GM19238 (cell line): ENCODE measurements around the gene PDE1C.

Source experiments
- DNase-seq: peaks from one replicate; pipeline ENCODE4 v3.0.0; 2011; ENCODE audit warnings: low spot score; ENCODE audit not compliant: insufficient read length

The PDE1C gene

DNA sequence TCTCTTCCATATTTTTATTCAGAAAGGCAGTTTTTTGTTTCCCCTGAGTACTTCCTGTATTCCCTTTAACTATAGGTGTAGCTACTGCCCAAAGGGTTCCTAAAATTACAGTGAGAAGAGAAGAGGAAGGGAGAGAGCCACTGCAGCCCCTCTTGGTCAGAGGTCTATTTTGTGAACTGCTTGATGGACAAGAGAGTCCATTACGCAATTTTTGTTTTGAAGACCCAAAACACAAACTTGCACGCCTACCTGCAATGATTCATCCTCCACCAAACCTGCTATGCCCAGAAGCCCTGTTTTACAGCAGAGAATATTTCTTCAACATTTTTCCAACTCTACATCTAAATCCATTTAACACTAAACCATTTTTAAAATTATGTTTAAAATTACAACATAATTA, 75.1 kb downstream of the PDE1C start:
- DNase-seq = no peak

DNA sequence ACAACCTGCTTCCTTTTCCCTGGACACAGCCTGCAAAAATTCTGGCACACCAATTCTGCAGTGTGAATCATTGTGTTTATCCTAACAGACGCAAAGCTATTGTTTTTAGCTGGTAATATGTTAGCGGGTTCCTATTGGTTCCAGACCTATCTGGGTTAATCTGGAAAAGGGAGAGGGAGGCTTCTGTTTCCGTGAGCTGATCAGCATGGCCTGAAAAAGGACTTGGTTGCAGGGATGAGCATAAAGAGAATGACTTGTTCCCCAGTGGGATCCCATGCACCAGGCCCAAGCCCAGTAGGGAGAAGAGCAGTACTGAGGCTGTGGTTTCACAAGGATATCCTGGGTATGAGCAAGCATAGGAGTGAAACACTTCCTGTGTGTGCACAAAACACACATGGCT, 78.4 kb downstream of the PDE1C start:
- DNase-seq = no peak

DNA sequence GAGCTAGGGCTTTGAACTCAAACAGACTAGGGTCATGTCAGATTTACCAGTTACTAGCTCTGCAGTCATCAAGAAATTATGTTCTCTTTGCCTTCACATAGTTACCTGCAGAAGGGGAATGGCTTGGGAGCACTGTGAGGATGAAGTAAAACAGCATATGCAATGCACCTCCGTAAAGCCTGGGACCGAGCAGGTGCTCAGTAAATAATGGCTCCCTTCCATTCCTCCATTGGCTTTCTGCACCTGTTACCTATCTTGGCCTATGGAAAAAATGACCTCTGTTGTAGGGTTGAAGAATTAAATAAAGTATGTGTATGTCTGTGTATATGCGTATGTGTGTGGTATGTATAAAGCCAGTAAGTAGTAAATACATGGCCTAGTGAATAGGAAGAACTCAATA, 78.8 kb downstream of the PDE1C start:
- DNase-seq = no peak

DNA sequence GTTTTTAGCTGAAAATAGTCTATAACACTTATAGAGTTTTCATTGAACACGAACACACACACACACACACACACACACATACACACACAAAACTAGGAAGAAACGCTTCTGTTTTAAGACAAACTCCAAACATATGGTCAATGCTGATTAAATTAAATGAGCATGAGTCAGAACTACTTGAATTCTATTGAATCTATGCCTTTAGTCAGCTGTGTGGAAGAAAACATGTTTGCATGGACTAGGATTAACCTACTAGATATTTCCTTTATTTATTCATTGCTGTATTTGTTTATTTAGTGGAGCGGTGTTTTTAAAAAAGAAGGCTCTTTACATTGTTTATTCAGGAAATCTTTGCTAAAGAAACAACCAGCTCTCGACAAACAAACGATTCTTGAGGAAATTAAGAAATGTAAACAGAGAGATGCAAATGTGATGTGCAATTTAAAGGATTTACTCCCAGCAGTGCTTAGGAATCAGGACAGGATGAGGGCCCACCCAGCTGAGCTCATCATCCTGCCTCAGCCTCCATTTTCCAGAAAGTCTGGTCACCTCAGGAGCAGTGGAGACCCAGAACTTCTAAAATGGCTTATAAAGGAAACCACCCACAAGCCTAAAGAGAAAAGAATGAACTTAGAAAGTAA, 83.2 kb downstream of the PDE1C start:
- DNase-seq = no peak

DNA sequence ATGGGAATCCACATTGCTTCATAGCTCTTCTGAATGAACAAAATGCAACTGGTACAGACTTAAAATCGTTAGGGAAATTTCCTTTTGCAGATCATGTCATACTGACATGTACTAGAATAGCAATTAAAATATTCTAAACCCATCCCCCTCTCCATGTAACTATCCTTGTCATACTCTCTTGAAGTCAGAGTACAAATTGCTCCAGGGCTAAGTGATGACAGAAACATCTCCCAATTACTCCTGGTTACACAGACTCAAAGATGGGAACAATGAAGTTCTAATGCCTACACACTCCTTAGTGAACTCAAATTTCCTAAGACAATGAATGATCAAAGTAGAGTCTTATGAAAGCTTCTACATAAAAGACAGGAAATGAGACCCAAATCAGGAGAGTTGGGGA, 87.2 kb downstream of the PDE1C start:
- no peak for DNase-seq

DNA sequence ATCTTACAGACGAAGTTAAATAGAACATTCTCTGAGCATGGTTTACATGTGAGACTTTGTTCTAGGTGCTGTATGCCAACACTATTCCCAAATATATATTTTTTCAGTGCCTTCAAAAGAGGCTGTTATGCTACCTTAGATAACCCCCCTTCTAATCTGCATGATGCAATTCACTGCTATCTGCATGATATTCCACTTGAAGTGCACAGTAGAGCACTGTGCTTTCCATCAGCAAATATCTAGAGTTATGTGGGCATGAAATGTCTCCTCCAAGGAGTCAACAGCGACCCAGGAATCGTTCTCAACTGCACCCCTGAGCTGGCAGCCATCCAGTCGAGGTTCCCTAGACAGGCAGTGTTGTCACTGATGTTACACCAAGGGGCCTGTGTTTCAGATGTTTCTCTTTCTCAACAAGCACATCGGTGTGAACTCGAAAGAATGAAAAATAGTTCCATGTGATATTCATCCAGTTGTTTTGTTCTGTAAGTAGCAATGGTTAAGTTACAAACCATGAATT, 88.3 kb downstream of the PDE1C start:
- DNase-seq = no peak

DNA sequence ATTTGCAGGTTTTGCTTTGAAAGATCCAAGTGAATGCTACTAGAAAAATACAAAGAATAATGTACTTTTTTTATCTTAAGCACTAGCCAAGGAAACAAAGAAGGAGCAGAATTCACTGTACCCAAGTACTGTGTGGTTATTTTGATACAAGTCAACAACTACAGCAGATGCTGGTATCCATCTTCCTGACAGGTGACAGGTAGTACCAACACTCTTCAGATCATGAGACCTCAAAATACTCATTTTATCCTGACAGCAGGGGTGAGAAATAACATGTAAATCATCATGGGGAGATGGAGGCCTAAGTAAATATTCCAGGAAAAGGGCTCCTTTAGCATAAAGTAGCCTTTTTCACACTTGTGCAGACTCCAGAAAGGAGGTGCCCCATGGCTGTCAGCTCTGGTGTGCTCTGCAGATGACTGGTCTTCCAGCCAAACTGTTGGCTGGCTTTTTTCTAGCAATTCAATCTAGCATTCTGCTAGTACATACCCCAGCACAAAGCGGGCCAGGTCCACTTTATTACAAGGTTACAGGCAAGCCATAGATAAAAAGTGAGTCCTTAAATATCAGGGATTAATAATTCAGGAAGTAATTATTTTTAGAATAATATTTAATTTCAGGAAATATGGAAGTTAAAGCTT, 90.4 kb downstream of the PDE1C start:
- DNase-seq = no peak

DNA sequence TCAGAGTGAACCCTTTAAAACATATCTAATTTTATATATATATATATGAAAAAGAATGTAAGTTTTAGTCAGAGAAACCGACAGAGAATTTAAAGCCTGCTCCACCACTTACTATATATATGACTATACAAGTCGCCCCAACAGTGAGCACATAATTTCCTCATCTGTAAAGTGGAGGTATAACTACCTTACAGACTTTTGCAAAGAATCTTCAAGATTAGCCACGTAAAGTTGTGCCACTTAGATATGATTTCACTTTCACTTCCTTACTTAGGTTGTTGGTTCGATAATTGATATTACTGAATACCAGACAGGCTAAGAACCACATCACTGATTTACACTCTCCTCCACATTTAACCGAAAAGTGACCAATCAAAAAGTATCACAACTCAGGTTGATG, 94.7 kb downstream of the PDE1C start:
- DNase-seq = no peak

DNA sequence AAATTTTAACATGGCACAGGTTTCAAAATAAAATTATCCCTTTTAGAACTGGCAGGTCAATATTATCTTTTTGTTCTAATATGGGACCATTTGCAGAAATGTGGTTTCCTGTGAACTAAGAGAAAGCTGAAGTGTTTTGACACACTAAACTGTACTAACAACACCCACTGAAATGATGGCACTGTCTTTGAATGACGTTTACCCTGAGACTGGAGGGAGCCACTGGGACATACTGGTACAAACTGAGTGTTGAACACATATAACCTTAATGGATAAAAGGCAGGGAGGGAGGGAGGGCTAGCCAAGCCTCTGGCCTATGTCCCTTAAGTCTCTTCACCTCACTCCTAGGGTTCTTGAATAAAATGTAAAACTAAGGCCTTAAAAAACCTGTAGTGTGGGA, 95.9 kb downstream of the PDE1C start:
- no peak for DNase-seq

DNA sequence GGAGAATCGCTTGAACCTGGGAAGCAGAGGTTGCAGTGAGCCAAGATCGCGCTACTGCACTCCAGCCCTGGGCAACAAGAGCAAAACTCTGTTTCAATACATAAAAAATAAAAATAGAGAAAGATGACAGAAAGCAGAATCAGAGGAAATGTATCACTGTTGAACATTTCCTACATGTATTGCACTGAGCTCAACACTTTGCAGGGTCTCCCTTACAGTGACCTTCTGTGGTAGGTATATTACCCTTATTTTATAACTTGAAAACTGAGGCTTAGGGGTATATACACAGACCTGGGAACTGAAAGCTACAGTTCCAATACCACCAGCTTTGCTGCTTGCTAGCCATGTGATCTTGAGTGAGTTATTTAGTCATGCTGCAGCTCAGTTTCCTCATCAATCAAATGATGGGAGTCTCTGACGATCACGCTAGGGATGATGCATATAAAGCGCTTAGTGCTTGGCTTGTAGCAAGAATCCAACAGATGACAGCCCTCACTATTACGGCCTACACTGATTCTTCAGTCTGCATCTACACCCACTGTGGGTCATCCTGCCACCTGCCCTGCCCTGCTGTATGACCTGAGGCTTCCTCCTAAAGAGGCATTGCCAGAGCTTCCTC, 99.0 kb downstream of the PDE1C start:
- no peak for DNase-seq

DNA sequence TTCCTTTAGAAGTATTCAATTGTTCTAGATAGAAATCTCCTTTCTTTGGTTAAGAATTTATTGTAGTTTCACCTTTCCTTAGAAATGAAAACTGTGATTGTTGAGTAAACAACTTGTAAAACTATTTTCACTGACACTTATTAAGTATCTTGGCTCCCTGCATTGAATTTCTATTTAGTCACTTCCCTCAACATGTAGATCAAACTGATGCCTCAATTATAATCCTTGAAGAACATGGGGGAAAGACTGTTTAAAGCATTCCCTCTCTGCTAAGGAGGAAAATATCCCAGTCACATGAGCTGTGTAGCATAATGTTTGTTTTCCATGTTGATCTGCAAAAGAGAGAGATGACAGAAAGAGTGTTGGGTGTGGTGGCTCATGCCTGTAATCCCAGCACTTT, 99.7 kb downstream of the PDE1C start:
- DNase-seq = no peak

DNA sequence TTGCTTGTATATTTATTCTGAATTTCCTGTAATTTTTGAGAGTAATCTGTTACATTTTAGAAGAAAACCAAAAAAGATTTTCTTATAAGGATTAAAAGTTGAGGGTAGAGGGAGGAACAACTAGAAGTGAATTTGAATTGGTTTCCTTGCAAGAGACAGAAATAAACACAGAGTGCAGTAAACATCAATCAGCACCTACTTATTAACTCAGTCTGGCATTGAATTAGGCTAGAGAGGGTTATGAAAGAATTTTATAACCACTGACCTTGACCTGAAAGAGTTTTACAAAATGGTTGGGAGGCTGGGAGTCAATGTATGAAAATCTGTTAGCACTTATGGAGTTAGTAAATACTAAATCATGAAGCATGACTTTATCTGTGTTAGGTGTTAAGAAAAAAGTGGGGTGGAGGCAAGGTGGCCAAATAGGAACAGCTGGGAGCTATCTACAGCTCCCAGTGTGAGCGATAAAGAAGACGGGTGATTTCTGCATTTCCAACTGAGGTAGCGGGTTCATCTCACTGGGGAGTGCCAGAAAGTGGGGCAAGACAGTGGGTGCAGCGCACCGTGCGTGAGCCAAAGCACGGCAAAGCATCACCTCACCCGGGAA, 106.5 kb downstream of the PDE1C start:
- no peak for DNase-seq

DNA sequence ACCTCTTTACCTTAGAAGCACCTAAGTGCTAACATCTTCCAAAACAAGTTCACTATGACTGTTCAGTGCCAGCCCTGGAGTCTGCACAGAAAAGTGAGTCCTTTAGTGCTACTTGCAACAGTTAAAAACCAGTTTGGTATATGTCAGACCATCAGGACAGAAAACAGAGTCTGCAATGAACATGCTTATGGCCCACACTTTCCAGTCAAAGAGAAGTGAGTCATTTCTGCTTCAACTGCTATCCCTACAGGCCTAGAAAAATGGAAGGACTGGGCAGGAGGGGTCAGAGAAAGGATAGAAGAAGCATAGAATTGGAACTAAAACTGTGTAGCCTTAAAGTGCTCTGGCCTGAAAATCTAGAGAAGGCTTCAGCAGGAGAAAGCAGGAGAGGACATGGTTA, 108.0 kb downstream of the PDE1C start:
- DNase-seq = no peak

DNA sequence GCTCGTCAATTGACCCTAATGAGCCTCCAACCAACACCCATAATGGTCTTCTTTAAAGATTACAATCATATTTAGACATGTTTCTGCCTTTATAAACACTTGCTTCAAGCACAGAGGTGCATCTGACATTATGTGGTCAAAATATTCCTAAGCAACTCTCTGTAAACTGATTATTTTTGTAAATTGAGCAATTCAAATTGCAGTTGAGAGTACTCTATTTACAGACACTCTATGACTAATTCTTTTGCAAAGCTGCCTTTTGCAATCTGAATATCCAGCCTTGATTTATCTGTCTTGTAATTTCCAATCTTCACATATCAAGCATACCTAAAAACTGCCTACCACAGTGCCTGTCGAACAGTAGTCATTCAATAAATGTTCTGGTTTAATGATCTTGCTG, 112.0 kb downstream of the PDE1C start:
- DNase-seq = no peak

DNA sequence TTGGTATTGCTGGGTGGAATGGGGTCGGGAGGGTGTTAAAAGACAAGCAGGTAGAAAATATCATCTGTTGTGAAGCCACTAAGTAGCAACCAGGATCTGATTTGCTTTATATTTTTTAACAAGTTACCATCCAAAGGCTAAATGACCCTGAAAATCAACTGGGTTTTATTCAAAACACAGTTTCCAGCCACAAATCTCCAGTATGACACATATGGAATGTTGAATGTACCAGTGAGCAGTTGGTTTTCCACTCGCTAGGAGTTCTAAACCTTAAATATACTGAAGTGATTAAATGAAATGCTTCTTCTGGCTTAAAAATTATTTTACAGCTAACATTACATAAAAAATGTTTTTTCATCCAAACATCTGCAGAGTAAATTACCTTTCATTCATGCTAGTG, 112.5 kb downstream of the PDE1C start:
- DNase-seq = no peak

DNA sequence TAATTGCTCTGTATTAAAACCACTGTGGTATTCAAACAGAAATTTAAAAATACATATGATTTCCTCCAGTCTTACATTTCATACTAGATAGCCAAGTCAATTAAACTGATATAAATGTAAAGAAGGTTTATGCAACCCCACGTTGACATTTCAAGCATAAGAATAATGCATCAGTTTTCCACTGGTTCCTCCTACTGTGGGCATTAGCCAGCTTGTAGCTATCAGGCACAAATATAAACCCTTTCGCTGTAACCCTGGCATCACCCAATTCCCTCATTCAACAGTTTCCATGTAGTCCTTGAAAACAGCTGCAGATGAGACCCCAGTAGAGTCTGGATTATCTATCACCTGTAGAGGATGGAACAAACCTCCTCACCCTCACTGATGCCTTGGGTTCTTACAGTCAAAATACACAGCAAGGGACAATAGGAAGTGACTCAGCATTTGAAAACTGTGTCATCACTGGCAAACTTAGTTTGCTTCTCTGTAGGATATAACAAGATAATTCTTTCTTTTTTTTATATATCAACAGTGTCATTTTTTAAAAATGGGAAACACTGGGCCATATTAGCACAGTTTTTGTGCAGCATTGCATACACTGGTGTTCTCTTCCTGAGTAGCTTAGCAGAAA, 113.0 kb downstream of the PDE1C start:
- no peak for DNase-seq

DNA sequence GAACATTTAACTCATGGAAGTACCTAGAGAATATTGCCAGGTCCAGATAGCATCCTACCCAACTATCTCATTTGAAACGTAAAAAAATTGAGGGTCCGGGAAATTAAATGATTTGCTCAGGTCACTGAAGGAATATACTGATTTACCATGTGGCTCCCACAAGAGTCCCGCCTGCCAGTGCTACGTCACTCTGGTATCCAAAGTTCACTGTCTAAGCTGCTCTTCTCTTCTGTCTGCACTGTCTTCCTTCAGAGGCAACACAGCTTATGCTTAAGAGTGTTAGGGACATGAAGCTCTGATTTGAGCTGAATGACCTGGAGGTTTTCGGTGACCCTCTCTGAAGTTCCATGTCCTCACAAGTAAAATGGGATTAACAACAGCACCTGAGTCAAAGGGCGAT, 114.6 kb downstream of the PDE1C start:
- no peak for DNase-seq

DNA sequence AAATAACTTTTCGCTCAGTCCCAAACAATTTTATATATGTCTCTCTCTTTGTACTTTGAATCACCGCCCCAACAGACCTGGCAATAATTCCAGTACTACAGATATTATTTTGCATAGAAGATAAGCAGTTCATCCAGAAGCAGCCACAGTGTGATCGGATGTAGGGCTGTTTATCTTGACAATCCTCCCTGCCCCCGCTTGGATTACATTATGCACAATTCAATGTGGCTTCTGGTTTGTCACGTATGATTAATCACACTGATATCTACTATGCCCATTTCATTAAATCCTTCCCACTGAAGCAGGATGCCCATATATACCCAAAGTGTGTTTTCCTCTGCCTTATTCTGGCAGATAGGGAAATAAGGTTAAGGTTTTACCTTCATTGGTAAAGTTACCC, 115.2 kb downstream of the PDE1C start:
- no peak for DNase-seq

DNA sequence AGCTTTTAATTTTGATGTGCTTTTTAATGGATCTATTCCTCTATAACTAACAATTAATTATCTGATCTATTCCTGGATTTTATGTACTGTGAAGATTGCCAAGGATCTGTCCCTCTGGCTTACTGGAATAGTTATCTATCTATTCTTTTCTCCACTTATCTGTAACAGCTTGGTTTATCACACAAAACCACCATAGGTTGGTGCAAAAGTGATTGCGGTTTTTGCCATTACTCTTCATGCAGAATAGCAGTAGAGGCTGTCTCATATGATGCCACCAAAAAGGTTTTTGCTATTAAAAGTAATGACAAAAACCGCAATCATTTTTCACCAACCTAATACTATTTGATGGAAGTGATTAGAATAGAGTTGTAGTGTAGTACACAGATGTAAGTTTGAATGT, 115.7 kb downstream of the PDE1C start:
- no peak for DNase-seq

DNA sequence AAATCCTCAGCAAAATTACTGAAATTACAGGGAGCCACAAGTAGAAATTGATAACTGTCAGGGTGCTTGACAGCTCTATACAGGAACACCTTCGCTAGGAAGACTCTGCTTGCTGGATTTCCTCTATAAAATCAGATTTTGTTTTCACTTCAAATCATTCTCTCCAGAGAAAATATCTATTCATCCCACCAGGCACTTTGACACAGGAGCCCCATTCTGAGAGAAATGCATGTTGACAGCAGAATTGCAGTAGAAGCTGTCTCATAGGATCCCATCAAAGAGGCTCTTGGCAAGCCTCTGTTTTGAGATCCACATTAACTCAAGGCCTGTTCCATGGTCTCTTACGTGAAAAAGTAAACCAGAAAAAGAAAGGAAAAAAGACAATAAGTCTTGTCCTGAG, 116.8 kb downstream of the PDE1C start:
- DNase-seq = no peak

DNA sequence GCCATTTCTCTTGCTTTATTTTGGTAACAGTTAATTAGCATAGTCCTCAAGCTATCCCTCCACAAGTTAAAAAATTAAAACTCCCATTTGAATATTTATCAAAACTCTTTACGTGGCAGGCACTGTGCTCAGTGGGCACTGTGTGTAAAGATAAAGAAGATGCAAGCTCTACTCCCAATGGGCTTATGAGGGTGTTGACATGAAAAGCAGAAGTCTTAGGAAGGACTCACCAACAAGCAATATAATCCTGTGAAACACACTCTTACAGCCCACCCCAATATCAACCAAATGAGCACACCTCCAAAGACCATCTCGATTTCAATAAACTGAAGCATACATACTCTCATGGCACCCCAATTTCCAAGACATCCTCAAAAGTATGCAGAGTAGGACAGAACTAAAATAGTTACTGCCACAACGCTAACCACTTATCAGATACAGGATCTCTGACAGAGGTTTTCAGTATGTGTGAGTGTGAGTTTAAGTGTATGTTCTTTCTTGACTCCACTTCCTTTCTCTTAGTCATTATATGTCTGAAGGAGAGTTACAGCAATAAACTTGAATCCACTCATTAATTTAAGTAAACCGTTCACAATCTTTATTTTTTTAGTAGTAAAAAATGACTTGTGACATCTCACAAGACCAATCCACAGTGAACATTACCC, 120.0 kb downstream of the PDE1C start:
- no peak for DNase-seq

DNA sequence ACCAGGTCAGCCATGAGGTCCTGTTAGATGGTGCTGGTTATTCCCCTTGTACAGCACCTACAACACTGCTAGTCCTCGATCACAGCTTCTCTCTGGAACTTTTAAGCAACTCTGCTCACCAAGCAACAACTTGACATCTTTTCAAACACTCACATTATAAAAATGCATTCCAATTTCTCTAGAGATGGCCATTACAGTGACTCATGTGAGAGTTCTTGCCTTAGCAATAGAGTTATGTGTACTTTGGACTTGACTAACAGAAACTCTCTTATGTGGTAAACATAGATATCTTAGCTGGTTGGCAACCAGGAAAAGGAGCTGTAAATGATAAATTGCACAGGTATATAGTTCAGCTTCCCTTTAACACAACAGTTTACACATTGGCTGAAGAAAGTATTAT, 122.2 kb downstream of the PDE1C start:
- DNase-seq = no peak
